K562 (cell line): ENCODE measurements around the gene CCDC136. TPM values are rescaled to one million over a fixed set of nuclear protein-coding genes. Genes with fewer than 3 reads are reported as not detected.
A peak's percentile ranks its signal among the peaks of the same experiment; 100 is the strongest.

Source experiments
- ATF1 ChIP-seq, 2 experiments: fragments of 450-650 bp in 1 of 2; IDR thresholded peaks; 2 replicates each; pipeline ENCODE4 v1.6.1; 2016; ENCODE audit warnings: missing compliant biosample characterization in 1 of 2, missing genetic modification characterization in 1 of 2
- BCOR ChIP-seq: fragments of 450-650 bp; IDR thresholded peaks from 2 replicates; pipeline ENCODE4 v1.6.1; 2016
- CCNT2 ChIP-seq: IDR thresholded peaks from 2 replicates; pipeline ENCODE4 v1.6.1; 2011; ENCODE audit warnings: borderline replicate concordance, low read depth, mild to moderate bottlenecking, moderate library complexity, mixed read lengths, low read length; ENCODE audit not compliant: insufficient read length; ENCODE audit errors: extremely low read depth
- ELK1 ChIP-seq: sonication (generic); formaldehyde crosslinking; IDR thresholded peaks from 2 replicates; pipeline ENCODE4 v1.8.1; 2022; ENCODE audit warnings: missing genetic modification reagents
- GTF2A2 ChIP-seq: IDR thresholded peaks from 2 replicates; pipeline ENCODE4 v1.6.1; 2016; ENCODE audit warnings: mild to moderate bottlenecking, missing genetic modification characterization, missing compliant biosample characterization
- MCM5 ChIP-seq: fragments of 450-650 bp; IDR thresholded peaks from 2 replicates; pipeline ENCODE4 v1.6.1; 2016; ENCODE audit warnings: low read depth
- RAD21 ChIP-seq, 2 experiments: fragments of 250-450 bp in 1 of 2; fragments of 450-650 bp in 1 of 2; sonication (Bioruptor Pico) in 1 of 2; formaldehyde crosslinking in 1 of 2; IDR thresholded peaks in 1 of 2; conservative IDR thresholded peaks in 1 of 2; 2 replicates each; pipeline versions ENCODE4 v1.4.0 to v1.8.0; 2020 to 2022; ENCODE audit warnings: mild to moderate bottlenecking in 2 of 2, moderate library complexity in 1 of 2
- RBM34 ChIP-seq: fragments of 200-400 bp; formaldehyde crosslinking; IDR thresholded peaks from 2 replicates; pipeline ENCODE4 v1.6.1; 2018; ENCODE audit warnings: low read length, borderline replicate concordance; ENCODE audit not compliant: insufficient read depth
- SLC30A9 ChIP-seq: fragments of 250-450 bp; sonication (Bioruptor Pico); IDR thresholded peaks from 2 replicates; pipeline ENCODE4 v1.8.0; 2022; ENCODE audit warnings: mild to moderate bottlenecking, moderate library complexity
- TAF1 ChIP-seq: IDR thresholded peaks from 2 replicates; pipeline ENCODE4 v1.6.1; 2011; ENCODE audit warnings: mild to moderate bottlenecking, low read length, moderate library complexity; ENCODE audit not compliant: insufficient read depth, control insufficient read depth, severe bottlenecking; ENCODE audit errors: extremely low read depth
- TEAD1 ChIP-seq, 2 experiments: fragments of 450-650 bp in 1 of 2; sonication (generic) in 1 of 2; formaldehyde crosslinking; IDR thresholded peaks; 2 replicates each; pipeline versions ENCODE4 v1.4.0 to v1.8.0; 2020 to 2022; ENCODE audit warnings: mild to moderate bottlenecking in 2 of 2, missing genetic modification reagents in 1 of 2
- ZC3H11A ChIP-seq: IDR thresholded peaks from 2 replicates; pipeline ENCODE4 v1.6.1; 2012; ENCODE audit warnings: low read depth, low read length, improper control_type of control experiment
- ZNF668 ChIP-seq: fragments of 250-450 bp; sonication (Bioruptor Pico); IDR thresholded peaks from 2 replicates; pipeline ENCODE4 v1.8.0; 2022; ENCODE audit warnings: mild to moderate bottlenecking, inconsistent platforms
- polyA plus RNA-seq, 8 experiments: library from polyadenylated mRNA; depleted of rRNA in 4 of 8; stranded (reverse) in 5 of 8; unstranded in 3 of 8; fragments of >200 nt; fragmentation: Nextera tagmentation in 2 of 8; fragmentation: Illumina TruSeq in 1 of 8; extraction: Ambion mirVana in 2 of 8; extraction: Trizol in 1 of 8; gene quantifications; 2 replicates each; pipeline versions ENCODE4 v1.2.1 to v1.2.3, GENCODE V29; 2011 to 2014; ENCODE audit warnings: inconsistent platforms in 1 of 8, missing spikeins in 1 of 8
- total RNA-seq, 7 experiments: library from RNA; depleted of rRNA in 6 of 7; stranded (reverse); fragments of >200 nt in 6 of 7; fragmentation: Illumina TruSeq in 2 of 7; extraction: Trizol in 2 of 7; gene quantifications; 2 replicates each; pipeline versions ENCODE4 v1.2.1 to v1.2.3, GENCODE V29; 2011 to 2021; ENCODE audit warnings: low replicate concordance in 1 of 7
- TF ChIP-seq, protein P1 (sequence below): fragments of 150-350 bp; conservative IDR thresholded peaks from 2 replicates; pipeline ENCODE4 v1.6.1; 2014; ENCODE audit warnings: low read length
- TF ChIP-seq, protein P2 (sequence below), 2 experiments: IDR thresholded peaks; 2 replicates each; pipeline ENCODE4 v1.6.1; 2012; ENCODE audit warnings: improper control_type of control experiment in 2 of 2, low read depth in 2 of 2, low read length in 2 of 2, borderline replicate concordance in 1 of 2
- TF ChIP-seq, protein P3 (sequence below): fragments of 250-450 bp; sonication (Bioruptor Pico); IDR thresholded peaks from 2 replicates; pipeline ENCODE4 v1.5.1; 2021; ENCODE audit warnings: mild to moderate bottlenecking

The CCDC136 gene
- total and polyA plus RNA-seq, 9 of the 15 experiments (the other 6 are each of a cell fraction or from before 2014, with no cell fraction given) = 2.4 to 40.8 (median 26.5) TPM

DNA sequence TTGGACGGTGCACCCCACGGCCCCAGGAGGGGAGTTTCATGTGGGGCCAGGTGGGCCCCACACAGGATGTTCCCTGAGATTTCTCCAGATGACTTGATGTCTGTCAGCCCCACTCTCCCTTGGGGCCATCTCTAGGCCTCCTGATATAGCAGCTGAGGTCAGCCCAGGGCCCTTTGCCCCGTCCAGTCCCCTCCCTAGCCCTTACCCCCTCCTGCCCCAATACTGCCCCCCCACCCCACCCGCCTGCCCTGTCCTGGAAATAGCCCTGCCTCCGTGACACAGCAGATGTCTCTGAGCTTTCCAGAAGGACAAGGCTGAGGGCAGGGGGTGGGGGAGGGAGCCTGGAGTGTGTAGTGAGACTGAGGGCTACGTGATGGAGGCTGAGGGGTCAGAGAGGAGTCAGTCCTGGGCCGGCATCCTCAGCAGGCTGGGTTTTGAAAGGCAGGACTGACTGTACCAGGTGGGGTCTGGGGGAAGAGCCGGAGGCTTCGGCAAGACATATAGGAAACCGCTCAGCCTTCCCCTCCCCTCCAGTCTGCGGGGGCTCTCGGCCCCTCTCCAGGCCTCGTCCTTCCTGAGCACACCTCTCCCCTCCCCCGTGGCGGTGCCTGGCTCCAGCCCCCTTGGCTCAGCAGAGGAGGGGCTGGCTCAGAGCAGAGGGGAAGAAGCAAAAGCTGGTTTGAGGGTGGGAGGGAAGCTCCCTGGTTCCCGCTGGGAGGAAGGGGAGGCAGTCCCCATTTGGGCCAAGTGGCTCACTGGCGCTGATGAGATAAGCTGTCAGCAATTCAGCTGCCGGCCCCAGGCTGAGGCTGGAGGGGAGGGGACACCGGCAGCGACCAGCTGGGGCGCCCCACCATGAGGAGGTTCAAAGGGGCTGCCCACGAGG, 40.5 kb downstream of the CCDC136 start (continued):
- TF ChIP-seq ELK1 (CRISPR knock-in tag) (no peak), BCOR (no peak), TAF1 (peak; percentile 51), SLC30A9 (no peak), RAD21 (CRISPR knock-in tag; conservative IDR thresholded peaks at IDR 0.05 in 1 of 2, IDR thresholded peaks at IDR 0.05 in 1 of 2) (peak in 1 of 2 experiments; percentile 42; a peak in 1 of 4 replicates), ZC3H11A (no peak; the same call in 1 of the 2 replicates), ZNF668 (CRISPR knock-in tag) (no peak), TEAD1 (CRISPR knock-in tag; IDR thresholded peaks at IDR 0.05) (peak in 1 of 2 experiments; percentile 49; a peak in 1 of 4 replicates), CCNT2 (no peak), GTF2A2 (tag) (no peak), MCM5 (no peak), ATF1 (CRISPR knock-in tag; IDR thresholded peaks at IDR 0.05) (no peak), ATF1 (tag; IDR thresholded peaks at IDR 0.05) (peak; percentile 58), RBM34 (no peak)
- TF ChIP-seq, protein P1, sequence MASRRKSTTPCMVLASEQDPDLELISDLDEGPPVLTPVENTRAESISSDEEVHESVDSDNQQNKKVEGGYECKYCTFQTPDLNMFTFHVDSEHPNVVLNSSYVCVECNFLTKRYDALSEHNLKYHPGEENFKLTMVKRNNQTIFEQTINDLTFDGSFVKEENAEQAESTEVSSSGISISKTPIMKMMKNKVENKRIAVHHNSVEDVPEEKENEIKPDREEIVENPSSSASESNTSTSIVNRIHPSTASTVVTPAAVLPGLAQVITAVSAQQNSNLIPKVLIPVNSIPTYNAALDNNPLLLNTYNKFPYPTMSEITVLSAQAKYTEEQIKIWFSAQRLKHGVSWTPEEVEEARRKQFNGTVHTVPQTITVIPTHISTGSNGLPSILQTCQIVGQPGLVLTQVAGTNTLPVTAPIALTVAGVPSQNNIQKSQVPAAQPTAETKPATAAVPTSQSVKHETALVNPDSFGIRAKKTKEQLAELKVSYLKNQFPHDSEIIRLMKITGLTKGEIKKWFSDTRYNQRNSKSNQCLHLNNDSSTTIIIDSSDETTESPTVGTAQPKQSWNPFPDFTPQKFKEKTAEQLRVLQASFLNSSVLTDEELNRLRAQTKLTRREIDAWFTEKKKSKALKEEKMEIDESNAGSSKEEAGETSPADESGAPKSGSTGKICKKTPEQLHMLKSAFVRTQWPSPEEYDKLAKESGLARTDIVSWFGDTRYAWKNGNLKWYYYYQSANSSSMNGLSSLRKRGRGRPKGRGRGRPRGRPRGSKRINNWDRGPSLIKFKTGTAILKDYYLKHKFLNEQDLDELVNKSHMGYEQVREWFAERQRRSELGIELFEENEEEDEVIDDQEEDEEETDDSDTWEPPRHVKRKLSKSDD = no peak
- TF ChIP-seq, protein P2, sequence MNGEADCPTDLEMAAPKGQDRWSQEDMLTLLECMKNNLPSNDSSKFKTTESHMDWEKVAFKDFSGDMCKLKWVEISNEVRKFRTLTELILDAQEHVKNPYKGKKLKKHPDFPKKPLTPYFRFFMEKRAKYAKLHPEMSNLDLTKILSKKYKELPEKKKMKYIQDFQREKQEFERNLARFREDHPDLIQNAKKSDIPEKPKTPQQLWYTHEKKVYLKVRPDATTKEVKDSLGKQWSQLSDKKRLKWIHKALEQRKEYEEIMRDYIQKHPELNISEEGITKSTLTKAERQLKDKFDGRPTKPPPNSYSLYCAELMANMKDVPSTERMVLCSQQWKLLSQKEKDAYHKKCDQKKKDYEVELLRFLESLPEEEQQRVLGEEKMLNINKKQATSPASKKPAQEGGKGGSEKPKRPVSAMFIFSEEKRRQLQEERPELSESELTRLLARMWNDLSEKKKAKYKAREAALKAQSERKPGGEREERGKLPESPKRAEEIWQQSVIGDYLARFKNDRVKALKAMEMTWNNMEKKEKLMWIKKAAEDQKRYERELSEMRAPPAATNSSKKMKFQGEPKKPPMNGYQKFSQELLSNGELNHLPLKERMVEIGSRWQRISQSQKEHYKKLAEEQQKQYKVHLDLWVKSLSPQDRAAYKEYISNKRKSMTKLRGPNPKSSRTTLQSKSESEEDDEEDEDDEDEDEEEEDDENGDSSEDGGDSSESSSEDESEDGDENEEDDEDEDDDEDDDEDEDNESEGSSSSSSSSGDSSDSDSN (IDR thresholded peaks at IDR 0.05; ENCODE audit: borderline replicate concordance in 1 of 2, low read depth in 2 of 2, low read length in 2 of 2) = peak in 1 of 2 experiments; percentile 88; a peak in 1 of 4 replicates
- TF ChIP-seq, protein P3, sequence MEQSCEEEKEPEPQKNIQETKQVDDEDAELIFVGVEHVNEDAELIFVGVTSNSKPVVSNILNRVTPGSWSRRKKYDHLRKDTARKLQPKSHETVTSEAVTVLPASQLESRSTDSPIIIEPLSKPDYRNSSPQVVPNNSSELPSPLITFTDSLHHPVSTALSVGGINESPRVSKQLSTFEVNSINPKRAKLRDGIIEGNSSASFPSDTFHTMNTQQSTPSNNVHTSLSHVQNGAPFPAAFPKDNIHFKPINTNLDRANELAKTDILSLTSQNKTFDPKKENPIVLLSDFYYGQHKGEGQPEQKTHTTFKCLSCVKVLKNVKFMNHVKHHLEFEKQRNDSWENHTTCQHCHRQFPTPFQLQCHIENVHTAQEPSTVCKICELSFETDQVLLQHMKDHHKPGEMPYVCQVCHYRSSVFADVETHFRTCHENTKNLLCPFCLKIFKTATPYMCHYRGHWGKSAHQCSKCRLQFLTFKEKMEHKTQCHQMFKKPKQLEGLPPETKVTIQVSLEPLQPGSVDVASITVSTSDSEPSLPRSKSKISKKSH (CRISPR knock-in tag) = no peak
